ENCODE data around the gene LRRC66.

Gene LRRC66

GRCh38 chr4:52012651-52013050 is 7.5 kb downstream of the LRRC66 start:
- DNase-seq, result no peak

GRCh38 chr4:52010986-52011385 is 9.2 kb downstream of the LRRC66 start:
- DNase-seq, result no peak

GRCh38 chr4:52006887-52007286 is 13.3 kb downstream of the LRRC66 start:
- DNase-seq, result no peak

- DNase-seq, result no peak
These were observed 14.4 kb downstream of the LRRC66 start for GRCh38 chr4:52005604-52006273.

GRCh38 chr4:52004414-52004813 is 15.7 kb downstream of the LRRC66 start:
- DNase-seq, result no peak

GRCh38 chr4:52001616-52002015 is 18.5 kb downstream of the LRRC66 start:
- no peak for DNase-seq

GRCh38 chr4:51999250-51999649 is 20.9 kb downstream of the LRRC66 start:
- DNase-seq, result no peak

GRCh38 chr4:51998837-51999236 is 21.3 kb downstream of the LRRC66 start:
- DNase-seq, result no peak

GRCh38 chr4:51997647-51998046 is 22.5 kb downstream of the LRRC66 start:
- DNase-seq, result no peak

GRCh38 chr4:51995647-51996220 is 24.4 kb downstream of the LRRC66 start:
- DNase-seq, result no peak

GRCh38 chr4:51965862-51966261 is 54.3 kb downstream of the LRRC66 start:
- DNase-seq, result no peak

- no peak for DNase-seq
These were observed 56.2 kb downstream of the LRRC66 start for GRCh38 chr4:51963841-51964517.

- no peak for DNase-seq
These were observed 59.7 kb downstream of the LRRC66 start for GRCh38 chr4:51960486-51960885.

- no peak for DNase-seq
These were observed 61.8 kb downstream of the LRRC66 start for GRCh38 chr4:51958199-51958968.
